GM10847 (cell line): ENCODE data around the gene OR1S2.
"Not testable (repeated sequence)": the region's sequence is repeated elsewhere in the genome, so short reads cannot be mapped to it uniquely, and the experiment has no call there.

ENCODE experiments used
- POLR2A ChIP-seq: IDR thresholded peaks from 2 replicates; pipeline ENCODE4 v1.6.1; 2011; ENCODE audit not compliant: insufficient read length; ENCODE audit errors: extremely low read depth

OR1S2 gene, protein sequence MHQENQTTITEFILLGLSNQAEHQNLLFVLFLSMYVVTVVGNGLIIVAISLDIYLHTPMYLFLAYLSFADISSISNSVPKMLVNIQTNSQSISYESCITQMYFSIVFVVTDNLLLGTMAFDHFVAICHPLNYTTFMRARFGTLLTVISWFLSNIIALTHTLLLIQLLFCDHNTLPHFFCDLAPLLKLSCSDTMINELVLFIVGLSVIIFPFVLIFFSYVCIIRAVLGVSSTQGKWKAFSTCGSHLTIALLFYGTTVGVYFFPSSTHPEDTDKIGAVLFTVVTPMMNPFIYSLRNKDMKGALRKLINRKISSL

DNA sequence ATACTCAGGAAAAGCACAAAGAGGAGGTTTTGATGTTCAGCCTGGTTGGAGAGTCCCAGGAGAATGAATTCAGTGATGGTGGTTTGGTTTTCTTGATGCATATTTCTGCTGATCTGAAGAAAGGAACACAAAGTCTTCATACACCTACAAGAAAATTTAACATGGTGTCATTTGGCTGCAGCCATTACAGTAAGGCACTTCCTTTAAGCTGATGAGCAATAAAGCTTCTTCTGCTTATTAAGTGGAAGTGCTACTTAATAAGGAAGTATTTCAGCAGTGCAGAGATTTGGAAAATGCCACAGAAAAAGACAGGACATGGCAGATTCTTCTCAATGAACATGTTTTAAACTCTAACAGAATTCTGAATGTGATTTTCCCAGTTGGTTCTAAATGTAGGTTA lies at the start of gene OR1S2:
Gene OR1S2, minus strand, starts transcription at position 101 of the 400 bp plus-strand sequence. Its CDS starts 0 bp downstream, at position 101.
- no peak for TF ChIP-seq POLR2A

DNA sequence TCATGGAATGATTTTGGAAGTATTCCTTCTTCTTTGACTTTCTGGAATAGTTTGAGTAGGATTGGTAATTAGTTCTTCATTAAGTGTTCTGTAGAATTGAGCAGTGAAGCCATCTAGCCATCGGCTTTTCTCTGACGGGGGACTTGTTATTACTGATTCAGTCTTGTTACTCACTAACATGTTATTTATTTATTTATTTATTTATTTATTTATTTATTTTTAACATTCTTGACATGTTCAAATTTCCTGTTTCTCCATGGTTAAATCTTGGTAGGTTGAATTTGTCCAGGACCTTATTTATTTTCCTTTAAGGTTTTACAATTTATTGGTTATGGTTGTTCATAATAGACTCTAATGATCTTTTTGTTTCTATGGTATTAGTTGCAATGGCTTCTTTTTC lies 40.0 kb upstream of the OR1S2 start:
- no peak for TF ChIP-seq POLR2A

DNA sequence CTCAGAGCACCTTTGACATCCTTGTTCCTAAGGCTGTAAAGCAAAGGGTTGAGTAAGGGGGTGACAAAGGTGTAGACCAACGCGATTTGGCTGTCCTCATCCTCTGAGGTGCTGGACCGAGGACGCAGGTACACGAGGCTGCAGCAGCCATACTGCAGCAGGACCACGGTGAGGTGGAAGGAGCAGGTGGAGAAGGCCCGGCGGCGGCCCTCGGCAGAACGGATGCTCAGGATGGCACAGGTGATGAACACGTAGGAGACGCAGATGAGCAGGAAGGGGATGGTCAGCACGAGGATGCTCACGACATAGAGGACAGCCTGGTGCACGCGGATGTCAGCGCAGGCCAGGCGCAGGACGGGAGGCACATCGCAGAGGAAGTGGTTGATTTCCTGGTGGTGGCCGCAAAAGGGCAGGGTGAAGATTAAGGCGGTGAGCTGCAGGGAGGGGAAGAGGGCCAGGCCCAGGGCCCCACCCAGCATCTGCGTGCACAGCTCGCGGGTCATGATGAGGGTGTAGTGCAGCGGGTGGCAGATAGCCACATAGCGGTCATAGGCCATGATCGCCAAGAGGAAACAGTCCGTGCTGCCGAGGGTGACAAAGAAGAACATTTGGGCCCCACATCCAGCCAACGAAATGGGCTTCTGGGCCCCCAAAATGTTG lies 24.1 kb upstream of the OR1S2 start:
- no peak for TF ChIP-seq POLR2A

DNA sequence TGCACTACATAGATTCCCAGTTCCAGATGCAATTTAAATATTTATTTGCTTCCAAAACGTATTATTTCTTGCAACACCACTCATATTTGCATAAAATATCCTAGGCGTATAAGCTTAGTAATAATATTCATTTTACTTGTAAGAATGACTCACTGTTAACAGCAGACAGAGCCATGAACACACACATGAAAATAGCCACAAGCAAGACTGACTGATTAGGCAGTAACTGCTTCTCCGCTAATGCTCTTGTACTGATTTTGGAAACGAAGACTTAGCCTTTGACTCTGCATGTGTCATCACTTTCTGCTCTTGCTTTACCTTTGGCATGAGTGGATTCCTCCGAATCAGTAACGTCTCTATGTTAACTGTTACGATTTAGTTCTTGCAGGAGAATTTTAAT lies 18.8 kb upstream of the OR1S2 start:
- TF ChIP-seq POLR2A, result no peak

DNA sequence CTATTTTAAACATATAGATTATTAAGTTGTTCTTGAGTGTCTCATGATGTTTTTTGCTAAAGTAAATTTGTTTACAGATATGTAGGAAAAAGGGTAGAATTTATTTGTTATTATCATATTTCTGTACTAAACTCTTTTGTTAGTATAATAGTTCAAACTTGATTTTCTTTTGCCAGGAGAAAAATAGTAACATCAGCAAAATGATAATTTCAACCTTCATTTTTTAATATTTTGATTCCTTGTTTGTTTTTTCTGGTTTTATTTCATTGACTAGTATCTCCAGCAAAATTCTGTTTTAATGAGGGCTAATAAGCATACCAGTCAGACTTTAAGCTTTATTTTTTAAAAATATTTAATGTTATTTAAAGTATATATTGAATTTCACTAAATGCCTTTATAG lies 12.5 kb upstream of the OR1S2 start:
- no peak for TF ChIP-seq POLR2A

DNA sequence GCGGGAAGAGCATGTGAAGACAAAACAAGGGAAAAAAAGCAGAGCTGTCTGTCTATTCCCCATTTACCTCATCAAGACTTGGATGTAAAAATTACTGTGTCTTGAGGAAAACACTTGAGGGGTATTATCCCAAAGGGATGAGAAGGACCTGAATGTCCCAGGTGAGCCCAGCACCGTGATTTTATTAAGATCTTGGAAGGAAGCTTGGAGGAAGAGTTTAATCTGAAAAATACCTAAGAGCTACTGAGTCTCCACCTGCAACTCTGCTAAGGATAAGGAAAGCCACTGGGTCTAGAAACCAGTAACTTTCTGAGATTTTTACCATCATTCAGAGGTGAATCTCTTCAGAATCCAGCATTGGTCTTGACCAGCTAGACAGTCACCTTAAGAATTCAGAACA lies 8.5 kb upstream of the OR1S2 start, which contains the start of gene OR1S1:
Gene OR1S1, plus strand, starts transcription at position 301 of the 400 bp plus-strand sequence.
- TF ChIP-seq POLR2A, result not testable (repeated sequence)

DNA sequence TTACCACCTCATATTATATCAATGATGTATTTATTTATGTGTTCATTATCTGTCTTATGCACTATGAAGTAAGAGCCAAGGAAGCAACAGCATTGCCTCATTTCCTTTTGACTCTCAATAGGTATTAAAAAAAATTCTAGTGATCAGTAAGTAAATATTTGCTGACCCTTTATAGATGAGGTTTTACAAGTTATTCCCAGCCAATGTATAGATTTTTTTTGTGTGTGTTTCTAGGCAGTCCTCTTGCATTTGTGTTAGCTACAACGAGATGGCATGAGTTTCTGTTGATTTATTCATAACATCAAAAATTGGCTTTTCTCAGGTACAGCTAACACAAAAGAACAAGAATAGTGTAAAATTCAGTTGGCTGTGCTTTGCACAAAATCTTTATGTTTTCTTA lies 4.7 kb downstream of the OR1S2 start:
- TF ChIP-seq POLR2A, result no peak

DNA sequence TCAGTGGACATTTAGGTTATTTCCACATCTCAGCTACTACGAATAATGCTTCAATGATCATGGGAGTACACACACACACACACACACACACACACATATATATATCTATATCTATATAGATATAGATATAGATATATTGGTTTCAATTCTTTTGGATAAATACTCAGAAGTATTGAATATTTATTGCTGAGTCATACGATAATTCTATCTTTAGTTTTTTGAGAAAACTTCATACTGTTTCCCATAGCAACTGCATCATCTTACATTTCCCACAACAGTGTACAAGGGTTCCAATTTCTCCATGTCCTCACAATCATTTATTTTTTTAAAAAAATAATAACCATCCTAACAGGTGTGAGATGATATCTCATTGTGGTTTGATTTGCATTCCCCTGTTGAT lies 8.0 kb downstream of the OR1S2 start:
- no peak for TF ChIP-seq POLR2A

DNA sequence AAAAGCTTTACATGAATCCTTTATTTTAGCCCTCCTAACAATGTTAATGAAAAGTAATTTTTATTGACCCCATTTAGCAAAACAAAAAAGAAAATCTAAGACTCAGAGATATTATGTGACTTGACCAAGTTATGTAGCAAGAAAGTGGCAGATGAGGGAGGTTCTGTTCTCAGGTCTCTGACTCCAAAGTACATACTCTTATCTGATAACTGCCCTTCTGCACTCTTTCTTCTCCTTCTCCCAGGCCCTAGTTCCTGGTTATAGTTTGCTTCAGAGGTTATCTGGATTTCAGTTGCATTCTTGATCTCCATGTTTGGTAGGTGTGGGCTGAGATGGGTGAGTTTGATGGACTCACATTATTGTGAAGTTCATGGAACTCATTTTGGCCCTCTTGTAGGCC lies 10.6 kb downstream of the OR1S2 start:
- TF ChIP-seq POLR2A, result no peak

DNA sequence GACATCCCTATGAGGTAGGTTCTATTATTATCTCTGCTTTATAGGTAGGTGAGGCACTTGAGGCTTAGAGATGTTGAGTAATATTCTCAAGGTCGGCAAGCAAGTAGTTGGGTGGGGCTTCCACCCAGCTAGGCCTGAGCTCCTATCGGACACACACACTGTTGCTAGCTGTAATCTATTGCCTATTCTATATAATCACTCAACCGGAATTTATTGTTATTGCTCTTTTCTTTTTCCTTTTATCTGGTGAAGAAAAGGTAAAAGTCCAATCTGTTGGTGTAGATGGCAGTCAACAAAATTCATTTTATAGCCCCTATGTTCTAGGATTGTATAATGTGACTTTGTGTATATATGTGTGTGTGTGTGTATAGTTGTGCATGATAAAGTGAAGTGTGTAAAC lies 11.7 kb downstream of the OR1S2 start:
- TF ChIP-seq POLR2A, result no peak

DNA sequence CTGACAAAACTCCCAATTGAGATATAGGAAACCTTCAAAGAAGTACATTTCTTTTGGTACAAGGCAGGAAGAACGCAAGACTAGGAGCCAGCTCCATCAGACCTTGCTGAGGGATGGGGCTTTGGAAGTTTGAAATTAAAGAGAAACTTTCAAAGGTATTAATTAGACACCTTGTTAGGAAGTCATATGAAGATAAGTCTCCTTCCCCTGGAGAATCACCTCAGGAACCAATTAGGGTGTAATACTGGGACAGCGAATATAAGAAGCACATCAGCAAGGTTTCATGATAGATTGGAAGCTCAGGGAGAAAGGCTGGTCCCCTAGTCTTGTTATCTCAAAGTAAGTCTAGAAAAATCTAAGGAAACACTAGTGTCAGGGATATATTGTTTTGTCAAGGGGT lies 15.2 kb downstream of the OR1S2 start, which contains the start of gene OR9Q2:
Gene OR9Q2, plus strand, starts transcription at position 301 of the 400 bp plus-strand sequence. CDS start 1,421 bp downstream, outside the sequence.
- no peak for TF ChIP-seq POLR2A

DNA sequence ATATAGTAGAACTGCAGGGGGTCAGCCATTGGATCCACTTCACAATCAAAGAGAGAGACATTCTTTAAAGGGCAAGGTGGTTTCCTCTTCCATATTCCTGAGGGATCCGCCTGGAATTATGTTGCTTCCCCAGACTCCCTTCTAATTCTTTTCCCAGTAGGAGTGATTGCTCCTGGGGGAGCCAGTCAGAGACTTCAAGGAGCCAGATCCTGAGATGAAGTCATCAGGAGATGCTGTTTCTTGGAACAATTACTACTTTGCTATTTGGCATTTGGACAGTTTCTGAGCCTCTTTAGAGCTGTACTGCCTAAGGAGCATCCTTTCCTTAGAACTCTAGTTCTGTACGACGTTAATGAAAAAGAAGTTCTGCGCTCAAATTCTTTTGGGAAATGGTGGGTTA lies 17.0 kb downstream of the OR1S2 start:
- no peak for TF ChIP-seq POLR2A

DNA sequence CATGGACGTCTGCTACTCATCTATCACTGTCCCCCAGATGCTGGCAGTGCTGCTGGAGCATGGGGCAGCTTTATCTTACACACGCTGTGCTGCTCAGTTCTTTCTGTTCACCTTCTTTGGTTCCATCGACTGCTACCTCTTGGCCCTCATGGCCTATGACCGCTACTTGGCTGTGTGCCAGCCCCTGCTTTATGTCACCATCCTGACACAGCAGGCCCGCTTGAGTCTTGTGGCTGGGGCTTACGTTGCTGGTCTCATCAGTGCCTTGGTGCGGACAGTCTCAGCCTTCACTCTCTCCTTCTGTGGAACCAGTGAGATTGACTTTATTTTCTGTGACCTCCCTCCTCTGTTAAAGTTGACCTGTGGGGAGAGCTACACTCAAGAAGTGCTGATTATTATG lies 24.3 kb downstream of the OR1S2 start:
- TF ChIP-seq POLR2A, result no peak

DNA sequence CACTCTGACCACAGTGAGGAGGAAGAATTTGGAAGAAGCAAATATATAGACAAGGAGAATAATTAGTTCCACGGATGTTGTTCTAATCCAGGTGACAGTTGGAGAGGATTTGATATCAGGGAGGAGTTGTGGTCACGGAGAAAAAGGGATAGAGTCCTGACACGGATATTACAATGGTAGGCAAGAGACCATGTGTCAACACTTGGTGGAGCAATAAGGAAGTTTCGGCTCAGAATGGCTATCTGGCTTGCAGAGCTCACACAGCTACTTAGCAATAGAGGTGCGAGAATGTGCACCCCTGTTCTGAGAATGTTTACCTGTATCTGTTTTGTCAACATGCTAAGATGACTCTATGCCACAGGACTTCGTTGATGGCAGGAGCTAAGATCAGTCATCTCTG lies 25.5 kb downstream of the OR1S2 start:
- TF ChIP-seq POLR2A, result no peak

DNA sequence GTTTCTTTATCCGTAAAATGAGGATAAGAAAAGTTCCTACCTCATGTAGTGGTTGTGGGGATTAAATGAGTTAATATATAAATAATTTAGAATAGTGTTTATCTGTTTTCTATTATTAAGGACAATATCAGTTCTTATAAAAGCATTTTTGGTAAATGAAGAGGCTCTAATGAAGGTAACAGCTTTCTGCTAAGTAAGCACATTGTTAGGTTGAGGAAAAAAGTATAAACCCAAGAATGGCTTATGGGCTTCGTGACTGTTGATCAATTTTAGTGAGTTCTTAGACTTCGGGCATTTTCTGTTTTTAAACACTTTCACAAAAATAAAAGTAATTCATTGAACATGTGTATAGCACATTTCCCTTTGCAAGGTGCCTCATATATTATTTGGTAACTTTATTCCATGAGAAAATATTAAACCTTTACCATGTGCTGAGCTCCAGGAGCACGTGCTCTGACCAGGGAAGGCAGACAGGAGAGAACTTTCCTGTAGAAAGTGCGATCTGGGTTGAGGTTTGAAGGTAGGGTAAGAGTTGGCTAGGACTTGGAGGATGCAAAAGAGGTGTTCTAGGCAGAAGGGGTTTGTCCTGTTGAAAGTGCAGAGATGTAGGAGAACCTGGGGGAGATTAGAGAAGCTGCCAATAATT lies 26.4 kb downstream of the OR1S2 start:
- no peak for TF ChIP-seq POLR2A

DNA sequence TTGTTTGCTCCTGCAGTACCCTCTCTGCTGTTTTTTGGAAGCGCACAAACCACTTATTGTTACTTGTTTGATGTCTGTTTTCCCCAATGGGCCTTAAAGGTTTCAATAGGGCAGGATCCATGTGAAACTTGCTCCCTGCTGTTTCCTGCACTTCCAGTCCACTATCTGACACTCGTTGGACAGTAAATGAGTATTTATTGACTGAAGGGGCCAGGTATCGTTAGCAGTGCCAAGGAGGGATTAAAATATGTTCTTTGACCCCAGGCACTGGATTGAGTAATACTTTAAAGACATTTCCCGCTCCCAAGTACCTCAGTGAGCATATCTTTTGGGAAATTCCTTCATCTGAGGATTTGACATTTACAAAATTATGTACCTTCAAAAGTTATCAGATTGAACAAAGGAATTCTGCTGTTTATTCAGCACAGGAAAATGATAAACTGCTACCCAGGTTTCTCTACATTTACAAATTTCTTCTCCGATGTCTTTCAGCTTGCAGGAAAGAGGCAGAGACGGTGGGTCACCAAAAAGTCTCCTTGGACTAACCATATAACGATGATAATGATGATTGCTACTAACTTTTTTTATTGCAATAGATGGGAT lies 38.3 kb downstream of the OR1S2 start:
- TF ChIP-seq POLR2A, result no peak
